ENCODE data around the gene FAM78A. TPM values are rescaled to one million over a fixed set of nuclear protein-coding genes. Genes with fewer than 3 reads are reported as not detected.

The FAM78A gene
- total RNA-seq, 1 experiment from 2014 or later: 0.84 TPM

GRCh38 chr9:131307974-131308373, 31.7 kb upstream of the FAM78A start:
- H3K36me3 ChIP-seq (ENCODE audit: insufficient read depth, low read length, poor library complexity, severe bottlenecking): no peaks in the 10 kb centered on the region
- intact Hi-C loops (cut with micrococcal nuclease; ENCODE audit: unreplicated experiment): no loop called here
- no peak for DNase-seq (ENCODE audit: low spot score)
- CTCF ChIA-PET: no interaction called here
- H3K4me1 ChIP-seq (ENCODE audit: insufficient read depth, low read length, poor library complexity, severe bottlenecking): no peaks in the 10 kb centered on the region
- POLR2A ChIA-PET (ENCODE audit: low non-redundant PET): no interaction called here
- H3K27ac ChIP-seq (ENCODE audit: low read depth, low read length, poor library complexity, severe bottlenecking): no peak overlapping the region
- BruUV-seq (replicated peaks): no TSS peak
- TF ChIP-seq CTCF (conservative IDR thresholded peaks at IDR 0.05; ENCODE audit: low read depth, low read length) (no peak), EZH2 (IDR thresholded peaks at IDR 0.05; ENCODE audit: borderline replicate concordance, low read depth, low read length, poor library complexity, severe bottlenecking) (no peak)
- no peak overlapping the region for H3K4me3 ChIP-seq (ENCODE audit: low read depth, low read length, poor library complexity, severe bottlenecking)
- H3K9me3 ChIP-seq (ENCODE audit: low read depth, low read length, poor library complexity, severe bottlenecking): no peaks in the 10 kb centered on the region
- H3K27me3 ChIP-seq (replicated peaks; ENCODE audit: insufficient read depth, low read depth, low read length, poor library complexity): no peaks in the 10 kb centered on the region

- Histone ChIP-seq H3K4me1 (ENCODE audit: insufficient read depth, low read length, poor library complexity, severe bottlenecking) (no peaks in the 10 kb centered on the region), H3K36me3 (ENCODE audit: insufficient read depth, low read length, poor library complexity, severe bottlenecking) (no peaks in the 10 kb centered on the region), H3K27ac (ENCODE audit: low read depth, low read length, poor library complexity, severe bottlenecking) (no peak overlapping the region), H3K4me3 (ENCODE audit: low read depth, low read length, poor library complexity, severe bottlenecking) (no peak overlapping the region), H3K27me3 (replicated peaks; ENCODE audit: insufficient read depth, low read depth, low read length, poor library complexity) (no peaks in the 10 kb centered on the region), H3K9me3 (ENCODE audit: low read depth, low read length, poor library complexity, severe bottlenecking) (no peaks in the 10 kb centered on the region)
- DNase-seq (ENCODE audit: low spot score): peak; percentile 47
- intact Hi-C loops (cut with micrococcal nuclease; ENCODE audit: unreplicated experiment): no loop called here
- BruUV-seq (replicated peaks): no TSS peak
- TF ChIP-seq CTCF (conservative IDR thresholded peaks at IDR 0.05; ENCODE audit: low read depth, low read length) (no peak), EZH2 (IDR thresholded peaks at IDR 0.05; ENCODE audit: borderline replicate concordance, low read depth, low read length, poor library complexity, severe bottlenecking) (no peak)
- ChIA-PET POLR2A (ENCODE audit: low non-redundant PET) (no interaction called here), CTCF (no interaction called here)
These were observed 30.2 kb upstream of the FAM78A start for GRCh38 chr9:131306397-131307004.

- no peak for DNase-seq (ENCODE audit: low spot score)
- Histone ChIP-seq H3K4me1 (ENCODE audit: insufficient read depth, low read length, poor library complexity, severe bottlenecking) (no peaks in the 10 kb centered on the region), H3K27ac (ENCODE audit: low read depth, low read length, poor library complexity, severe bottlenecking) (no peak overlapping the region), H3K27me3 (replicated peaks; ENCODE audit: insufficient read depth, low read depth, low read length, poor library complexity) (no peaks in the 10 kb centered on the region), H3K9me3 (ENCODE audit: low read depth, low read length, poor library complexity, severe bottlenecking) (no peaks in the 10 kb centered on the region), H3K36me3 (ENCODE audit: insufficient read depth, low read length, poor library complexity, severe bottlenecking) (no peaks in the 10 kb centered on the region), H3K4me3 (ENCODE audit: low read depth, low read length, poor library complexity, severe bottlenecking) (no peak overlapping the region)
- intact Hi-C loops (cut with micrococcal nuclease; ENCODE audit: unreplicated experiment): no loop called here
- ChIA-PET POLR2A (ENCODE audit: low non-redundant PET) (no interaction called here), CTCF (no interaction called here)
- no TSS peak for BruUV-seq (replicated peaks)
- no peak for TF ChIP-seq CTCF (conservative IDR thresholded peaks at IDR 0.05; ENCODE audit: low read depth, low read length)
- TF ChIP-seq EZH2 (IDR thresholded peaks at IDR 0.05; ENCODE audit: borderline replicate concordance, low read depth, low read length, poor library complexity, severe bottlenecking): no peak
These were observed 28.5 kb upstream of the FAM78A start for GRCh38 chr9:131304676-131305355.

Measured in A673 (cell line).